GM19463 (cell line): ENCODE results near the gene TOR4A.

Experiments
- ATAC-seq: cut with Tn5 transposase; IDR thresholded peaks from one replicate; pipeline ENCODE4 v1.9.1; 2021; ENCODE audit warnings: mild to moderate bottlenecking, moderate library complexity; ENCODE audit not compliant: unreplicated experiment

TOR4A gene

DNA sequence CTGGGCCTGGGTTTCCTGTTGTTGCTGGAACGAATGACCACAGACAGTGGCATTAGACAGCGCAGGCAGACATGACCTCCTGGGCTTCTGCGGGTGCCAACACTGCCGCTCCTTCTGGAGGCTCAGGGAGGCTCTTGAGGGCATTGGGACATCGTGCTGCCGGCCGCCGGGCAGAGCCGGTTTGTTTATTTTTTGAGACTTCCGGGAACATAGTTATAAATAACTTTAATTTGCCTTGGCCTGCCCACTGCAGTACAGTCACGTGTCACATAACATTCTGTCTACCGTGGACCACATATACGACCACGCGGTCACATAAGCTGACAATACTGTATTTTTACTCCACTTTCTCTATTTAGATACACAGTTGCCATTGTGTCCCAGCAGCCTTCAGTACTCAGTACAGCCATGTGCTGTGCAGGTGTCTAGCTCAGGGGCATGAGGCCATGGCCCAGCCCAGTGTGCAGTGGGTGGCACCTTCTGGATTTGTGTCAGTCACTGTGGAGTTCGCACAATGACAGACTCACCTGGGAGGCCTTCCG, 8.2 kb upstream of the TOR4A start:
- ATAC-seq, result no peak

DNA sequence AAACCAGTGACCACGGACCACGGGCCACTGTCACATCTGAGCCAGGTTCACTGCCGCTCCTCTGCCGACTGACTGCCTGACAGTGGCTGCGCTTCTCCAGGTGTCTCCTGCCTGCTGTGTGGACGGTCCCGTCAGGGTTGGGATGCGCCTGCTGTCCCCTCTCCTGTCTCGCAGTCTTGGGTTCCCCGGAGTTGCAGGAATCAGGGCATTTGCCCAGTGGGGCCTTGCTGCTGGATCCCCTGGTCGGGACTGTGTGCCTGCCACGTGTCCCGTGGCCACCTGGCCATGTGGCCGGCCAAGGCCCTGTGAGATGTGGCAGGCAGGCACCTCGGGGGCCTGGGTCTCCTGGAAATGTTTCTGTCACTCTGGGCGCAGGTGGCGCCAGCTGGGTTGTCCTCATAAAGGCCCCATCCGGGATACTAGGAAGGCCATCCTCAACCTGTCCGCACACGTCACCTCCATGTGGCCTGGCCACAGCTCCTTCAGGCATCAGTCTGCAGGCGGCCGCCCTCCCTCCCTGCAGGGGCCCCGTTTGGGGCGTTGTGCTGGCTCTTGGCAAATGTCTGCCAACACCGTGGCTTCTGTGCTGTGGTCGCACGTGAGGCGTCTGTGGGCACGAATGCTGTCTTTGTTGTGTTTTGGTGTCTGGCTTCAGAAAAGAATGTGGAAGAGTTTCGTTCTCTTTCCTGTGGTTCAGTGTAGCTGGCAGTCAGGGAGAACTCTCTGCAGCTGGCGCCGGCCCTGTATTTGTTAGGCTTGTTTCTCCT, 6.4 kb upstream of the TOR4A start:
- ATAC-seq, result no peak

DNA sequence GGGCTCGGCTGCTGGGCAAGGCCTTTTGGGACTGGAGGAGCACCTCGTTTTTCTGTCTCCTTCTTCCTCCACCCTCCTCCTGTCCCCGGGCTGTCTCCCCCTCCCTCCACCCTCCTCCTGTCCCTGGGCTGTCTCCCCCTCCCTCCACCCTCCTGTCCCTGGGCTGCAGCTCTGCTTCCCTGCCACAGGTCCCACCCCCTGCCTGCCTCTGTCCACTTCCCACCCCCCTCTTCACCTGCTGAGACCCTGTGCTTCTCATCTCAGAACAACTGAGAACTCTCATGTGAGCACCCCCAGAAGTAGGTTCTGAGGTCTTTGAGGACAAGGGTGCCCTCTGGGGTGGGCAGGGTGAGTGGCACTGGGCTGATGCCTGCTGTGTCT, 5.8 kb upstream of the TOR4A start:
- no peak for ATAC-seq

DNA sequence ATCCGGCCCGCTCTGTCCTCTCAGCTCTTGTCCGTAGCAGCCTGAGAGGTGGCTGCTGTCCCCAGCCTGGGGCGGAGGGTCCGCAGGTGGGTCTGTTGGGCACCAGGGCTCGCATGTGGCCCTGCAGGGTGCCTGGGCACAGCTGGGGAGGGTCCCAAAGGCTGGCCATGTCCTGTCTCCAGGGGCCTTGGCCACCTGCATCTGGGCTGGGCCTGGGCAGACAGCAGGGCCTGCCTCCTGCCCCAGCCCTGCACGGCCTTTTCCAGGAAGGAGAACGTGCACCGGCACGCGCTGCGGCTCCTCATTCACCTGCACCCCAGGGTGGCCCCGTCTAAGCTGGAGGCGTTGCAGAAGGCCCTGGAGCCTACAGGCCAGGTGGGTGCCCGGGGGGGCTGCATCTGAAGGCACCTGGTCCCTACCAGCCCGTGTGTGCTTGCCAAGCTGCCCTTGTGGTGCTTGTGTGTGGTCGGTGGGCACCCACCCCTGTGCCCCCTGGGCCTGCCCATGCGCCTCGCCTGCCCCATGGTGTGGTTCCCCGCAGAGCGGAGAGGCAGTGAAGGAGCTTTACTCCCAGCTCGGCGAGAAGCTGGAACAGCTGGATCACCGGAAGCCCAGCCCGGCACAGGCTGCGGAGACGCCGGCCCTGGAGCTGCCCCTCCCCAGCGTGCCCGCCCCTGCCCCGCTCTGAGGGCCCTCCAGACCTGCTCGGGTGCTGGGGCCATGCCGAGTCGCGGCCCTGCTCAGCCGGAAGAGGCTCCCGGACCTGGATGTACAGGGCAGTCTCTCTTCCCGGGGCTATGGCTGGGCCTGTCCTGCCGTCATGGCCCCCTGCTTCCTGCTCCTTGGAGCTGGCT, 5.1 kb upstream of the TOR4A start:
- ATAC-seq, result no peak

DNA sequence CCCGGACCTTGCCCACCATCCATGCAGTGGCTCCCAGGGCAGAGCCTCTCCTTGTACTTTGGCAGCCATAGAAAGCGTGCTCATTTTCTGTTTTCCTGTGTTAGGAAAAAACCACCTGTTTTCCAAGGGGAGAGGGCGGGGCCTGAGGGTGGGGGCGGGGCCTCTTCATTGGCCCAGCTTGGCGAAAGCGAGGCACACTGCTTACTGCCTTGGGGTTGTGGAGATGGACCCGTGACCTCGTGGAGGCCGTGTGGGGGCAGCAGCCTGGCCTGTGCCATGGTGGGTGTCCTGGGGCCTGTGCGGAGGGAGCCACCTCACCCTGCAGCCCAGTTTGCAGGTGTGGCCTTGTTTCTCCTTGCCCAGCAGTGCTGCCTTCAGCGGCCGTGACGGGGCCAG, 4.4 kb upstream of the TOR4A start:
- no peak for ATAC-seq

DNA sequence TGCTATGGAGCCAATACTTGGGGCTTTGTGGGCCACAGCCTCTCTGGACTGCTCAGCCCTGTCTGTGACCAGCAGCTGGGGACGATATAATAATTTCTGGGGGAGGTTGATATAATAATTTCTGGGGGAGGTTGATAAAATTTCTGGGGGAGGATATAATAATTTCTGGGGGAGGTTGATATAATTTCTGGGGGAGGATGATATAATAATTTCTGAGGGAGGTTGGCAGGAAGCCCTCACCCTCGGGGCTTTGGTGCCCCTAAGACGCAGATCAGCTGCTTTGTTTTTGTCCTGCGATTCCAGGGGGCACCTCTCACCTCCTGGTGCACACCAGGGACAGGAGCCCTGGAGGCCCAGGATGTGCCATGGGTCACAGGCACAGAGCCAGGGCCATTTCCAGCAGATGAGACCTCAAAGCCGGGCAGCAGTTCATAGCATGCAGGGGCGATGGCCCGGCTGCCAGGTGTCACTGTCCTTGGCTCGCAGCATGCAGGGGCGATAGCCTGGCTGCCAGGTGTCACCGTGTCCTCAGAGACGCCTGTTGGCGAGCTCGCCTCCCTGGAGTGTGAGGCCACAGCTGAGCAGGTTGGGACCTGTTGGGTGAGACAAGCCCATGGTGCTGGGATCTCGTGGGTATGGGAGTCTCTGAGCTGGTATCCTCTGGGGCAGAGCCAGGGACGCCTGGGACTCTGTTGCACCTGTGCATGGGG, 3.8 kb upstream of the TOR4A start:
- ATAC-seq, result no peak

DNA sequence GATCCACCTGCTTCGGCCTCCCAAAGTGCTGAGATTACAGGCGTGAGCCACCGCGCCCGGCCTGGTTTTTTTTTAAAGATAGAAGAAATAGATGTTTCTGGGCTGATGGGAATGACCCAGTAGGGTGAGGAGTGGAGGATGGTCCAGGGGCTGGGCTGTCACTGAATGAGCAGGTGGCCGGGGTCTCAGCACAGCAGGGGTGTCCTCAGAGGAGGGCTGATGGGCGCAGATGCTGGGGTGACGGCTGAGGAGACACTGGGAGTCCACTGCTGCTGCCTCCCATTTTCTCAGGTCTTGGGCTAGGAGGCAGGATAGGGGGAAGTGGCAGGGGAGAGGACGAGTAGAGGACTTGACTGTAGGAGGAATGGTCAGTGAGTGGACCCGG, 2.3 kb upstream of the TOR4A start:
- no peak for ATAC-seq

DNA sequence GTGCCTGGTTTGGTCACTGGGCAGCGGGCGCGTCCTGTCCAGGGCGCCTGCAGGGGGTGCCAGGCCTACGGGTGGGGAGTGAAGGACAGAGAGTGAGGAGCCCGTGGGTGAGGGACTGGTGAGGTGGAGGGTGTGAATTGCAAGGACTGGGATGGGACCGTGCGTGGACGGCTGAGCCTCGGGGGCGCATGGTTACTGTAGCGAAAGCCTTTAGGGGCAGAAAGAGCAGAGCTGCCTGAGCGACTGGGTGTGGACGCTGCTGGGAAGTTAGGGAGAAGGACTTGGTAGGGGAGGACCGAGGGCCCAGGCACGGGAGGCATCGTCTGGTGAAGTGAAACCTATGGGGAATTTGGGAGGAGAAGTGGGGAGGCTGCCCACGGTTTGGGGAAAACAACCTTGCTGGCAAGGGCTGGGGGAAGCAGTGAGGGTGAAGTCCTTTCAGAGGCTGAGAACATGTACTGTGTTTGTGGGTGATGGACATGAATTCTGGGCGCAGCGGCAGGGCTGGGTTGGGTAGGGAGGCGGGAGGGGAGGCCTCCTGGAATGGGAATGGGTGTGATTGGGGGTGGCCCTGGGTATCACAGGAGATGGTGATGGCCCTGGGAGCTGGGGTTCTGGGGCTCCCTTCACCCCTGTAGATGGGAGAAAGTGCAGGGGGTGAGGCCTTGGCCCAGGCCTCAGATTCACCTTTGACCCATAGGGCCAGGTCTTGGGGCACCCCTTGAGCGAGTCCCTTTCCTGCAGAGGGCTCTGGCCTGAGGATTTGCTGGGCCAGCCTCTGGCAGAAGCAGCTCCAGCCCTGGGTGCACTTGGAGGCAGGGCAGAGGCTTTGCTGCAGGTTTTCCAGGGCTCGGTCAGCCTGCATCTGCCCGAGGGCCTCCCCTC, 1.7 kb upstream of the TOR4A start:
- ATAC-seq, result no peak

DNA sequence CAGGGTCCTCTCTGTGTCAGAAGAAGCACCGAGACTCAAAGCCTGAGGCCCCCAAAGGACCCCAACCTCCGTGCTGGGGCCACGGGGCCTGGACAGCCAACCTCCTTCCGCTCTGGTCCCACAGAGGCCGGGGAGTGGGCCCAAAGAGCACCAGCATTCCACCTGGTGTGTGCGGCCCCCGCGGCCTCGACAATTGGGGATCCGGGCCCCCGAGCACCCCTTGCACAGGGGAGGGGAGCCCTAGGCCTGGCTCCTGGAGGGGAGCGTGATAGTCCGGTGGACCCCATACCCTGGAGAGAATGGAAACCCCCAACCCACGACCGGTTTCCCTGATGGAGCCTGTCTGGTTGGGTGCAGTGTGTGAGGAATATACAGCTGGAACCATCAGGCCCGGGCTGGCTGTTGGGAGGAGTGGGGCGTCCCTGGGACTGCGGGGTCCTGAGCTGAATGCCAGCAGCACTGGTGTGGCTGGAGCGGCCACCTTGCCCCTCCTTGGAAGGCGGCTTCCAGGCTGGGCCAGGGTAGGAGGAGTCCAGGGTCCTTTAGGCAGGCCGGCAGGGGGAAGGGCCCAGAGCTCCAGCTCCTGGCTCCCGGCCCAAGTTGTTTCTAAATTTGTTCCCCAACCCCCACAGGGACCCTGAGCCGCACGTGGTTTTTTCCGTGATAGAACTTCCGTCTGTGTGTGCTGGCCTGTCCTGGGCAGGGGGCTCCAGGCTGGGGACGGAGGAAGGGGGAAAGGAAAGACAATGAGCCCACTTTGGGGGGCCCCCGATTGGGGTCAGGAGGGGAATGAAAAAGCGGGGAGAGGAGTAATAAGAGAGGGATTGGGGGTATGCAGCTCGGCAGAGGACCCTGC, 825 bp upstream of the TOR4A start:
- no peak for ATAC-seq

DNA sequence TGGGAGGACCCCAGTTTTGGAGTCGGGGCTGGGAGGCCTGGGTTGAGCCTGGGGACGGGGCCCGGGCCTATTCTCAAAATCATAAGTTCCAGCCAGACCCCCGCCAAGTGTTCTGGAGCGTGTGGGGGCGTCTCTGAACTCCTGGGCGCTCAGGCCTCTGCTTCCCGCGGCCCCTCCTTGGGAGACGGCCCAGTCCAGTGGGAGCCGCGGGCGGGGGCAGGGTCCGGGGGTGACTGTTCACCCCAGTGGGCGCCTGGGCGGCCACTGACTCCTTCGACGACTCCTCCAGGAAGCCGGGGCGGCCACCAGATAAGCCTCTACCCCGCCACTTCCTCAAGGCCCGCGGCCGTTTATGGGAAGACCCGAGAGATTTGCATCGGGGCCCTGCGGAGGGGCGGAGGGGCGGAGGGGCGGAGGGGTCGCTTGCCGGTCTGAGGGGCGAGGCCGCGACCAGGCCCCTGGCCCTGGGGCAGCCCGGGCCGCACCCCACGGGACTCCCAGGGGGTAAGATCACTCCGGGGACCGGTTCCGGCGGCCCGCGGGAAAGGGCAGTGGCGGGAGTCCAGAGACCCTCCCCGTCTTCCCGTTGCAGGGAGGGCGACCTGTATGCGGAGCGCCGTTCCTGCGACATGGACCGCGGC, 655 bp downstream of the TOR4A start:
- ATAC-seq, result no peak

DNA sequence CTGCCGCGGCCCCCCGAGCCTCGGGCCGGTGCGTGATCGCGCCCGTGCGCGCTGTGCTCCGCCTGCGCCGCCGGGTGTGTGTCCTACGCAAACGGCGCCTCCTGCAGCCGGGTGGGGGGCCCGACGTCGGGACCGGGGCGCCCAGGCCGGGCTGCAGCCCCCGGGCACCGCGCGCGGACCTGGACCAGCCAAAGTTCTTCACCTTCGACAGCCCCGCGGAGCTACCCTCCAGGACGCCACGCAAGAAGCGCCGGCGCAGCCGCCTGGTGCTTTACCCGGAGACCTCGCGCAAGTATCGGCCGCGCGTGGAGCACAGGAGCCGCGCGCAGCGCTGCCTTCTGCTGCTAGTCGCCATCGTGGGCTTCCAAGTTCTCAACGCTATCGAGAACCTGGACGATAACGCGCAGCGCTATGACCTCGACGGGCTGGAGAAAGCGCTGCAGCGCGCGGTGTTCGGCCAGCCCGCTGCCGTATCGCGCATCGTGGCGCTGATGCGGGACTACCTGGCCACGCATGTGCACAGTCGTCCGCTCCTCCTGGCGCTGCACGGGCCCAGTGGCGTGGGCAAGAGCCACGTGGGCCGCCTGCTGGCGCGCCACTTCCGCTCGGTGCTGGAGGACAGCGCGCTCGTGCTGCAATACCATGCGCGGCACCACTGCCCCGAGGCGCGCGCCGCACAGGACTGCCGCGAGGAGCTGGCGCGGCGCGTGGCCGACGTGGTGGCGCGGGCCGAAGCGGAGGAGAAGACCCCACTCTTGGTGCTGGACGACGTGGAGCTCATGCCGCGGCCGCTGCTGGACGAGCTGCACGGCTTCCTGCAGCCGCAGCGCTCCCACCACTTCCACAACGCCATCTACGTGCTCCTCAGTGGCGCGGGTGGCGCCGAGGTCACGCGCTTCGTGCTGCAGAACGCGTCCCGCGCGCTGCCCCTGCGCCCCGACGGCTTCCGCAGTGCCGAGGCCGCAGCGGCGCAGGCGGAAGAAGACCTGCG, 1.5 kb downstream of the TOR4A start:
- no peak for ATAC-seq

DNA sequence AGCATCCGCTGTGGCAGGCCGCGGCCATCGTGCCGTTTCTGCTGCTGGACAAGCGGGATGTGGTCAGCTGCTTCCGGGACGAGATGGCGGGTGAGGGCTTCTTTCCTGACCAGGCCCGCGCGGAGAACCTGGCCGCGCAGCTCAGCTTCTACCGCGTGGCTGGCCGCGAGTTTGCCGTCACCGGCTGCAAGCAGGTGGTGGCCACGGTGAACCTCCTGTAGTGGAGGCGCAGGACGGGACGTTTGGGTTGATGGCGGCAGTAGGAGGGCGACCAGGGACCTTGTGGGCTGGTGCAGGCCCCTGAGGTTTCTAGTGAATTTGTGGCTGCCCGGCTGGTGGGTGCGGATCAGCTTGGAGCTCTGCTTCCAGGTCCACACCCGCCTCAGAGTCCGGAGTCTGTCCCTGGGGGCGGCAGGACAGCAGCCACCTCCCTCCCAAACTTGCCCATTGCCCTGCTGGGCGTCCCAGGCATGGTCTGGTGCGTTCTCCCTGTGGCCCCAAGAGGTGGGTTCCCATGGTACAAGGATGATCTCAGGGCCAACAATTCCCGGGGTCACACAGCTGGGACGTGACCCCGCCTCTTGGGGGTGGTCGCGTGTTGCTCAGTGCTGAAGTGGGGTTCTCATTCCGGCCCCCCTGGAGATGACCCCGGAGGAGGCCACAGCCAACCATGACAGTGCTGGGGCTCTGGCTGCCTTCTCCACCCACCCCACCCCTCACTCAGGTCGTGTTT, 2.4 kb downstream of the TOR4A start:
- ATAC-seq, result no peak

DNA sequence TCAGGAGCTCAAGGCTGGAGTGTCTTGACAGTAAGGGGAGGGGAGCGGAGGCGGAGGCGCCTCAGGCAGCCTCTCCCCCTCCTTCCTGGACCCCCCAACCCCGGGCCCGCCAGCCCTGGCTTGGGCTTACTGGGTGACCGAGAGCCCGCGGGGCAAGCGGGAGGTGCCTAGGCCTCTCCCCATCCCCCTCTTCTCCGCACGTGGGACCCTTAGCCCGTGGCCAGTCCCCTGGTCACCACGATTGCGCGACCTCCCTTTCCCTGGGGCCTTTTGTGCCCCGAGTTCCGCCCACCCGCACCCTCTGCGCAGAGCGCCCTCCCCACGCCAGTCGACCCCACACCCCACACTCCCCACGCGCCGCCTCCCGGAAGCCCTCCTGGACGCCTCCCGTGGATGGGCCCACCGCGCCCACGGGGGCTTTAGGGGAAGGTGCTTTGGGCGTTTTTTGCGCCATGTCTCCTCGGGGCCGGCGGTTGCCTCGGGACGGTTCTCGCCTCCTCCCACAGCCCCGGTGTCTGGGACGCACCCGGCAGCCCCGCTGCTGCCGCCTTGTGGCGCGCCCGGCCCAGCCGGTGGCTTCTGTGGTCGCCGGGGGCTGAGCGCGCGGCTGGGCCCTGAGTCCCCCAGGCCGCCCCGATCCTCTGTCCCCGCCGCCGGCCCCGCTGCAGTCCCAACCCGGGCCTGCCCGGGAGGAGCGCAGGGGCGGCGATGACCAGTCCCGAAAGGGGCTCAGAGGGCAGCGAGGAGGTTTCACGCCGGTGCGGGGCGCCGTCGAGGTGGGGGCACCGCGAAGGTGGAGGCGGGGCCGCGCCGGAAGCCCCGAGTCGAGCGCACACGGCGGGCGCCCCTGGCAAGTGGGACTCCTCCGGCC, 3.2 kb downstream of the TOR4A start:
- ATAC-seq, result no peak

DNA sequence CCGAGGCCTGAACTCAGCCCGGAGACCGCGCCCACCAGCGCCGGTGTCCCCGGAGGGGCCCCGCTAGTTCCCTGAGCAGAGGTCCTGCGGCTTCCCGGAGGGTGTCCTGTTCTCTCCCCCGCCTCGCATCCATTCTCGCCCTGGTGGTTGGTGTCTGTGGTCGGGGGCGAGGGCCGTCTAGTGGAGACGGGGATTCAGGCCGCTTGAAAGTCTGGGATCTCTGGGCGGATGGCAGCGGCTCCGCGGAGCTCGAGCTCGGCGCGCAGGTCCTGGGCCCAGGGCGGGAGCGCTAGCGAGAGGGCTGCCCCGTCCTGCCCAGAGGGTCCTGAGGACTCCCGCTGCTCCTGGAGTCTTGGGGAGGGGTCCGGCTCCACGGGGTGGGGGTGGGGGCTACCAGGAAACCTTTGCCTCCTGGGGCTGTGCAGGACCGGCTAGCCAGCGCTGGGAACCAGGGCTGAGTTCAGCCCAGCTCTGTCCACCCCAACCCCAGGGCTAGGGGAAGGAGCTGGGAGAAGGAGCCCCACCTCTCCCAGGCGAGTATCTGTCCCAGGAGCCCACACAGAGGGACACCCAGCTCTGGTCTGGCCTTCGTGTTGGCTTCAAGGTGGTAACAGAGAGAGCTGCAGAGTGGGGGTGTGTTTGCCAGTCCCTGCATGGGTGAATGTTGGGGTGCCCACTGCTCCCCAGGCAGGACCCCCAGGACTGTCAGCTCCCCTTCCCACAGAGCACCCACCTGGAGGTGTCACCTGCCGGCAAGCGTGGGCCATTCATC, 4.0 kb downstream of the TOR4A start:
- no peak for ATAC-seq

DNA sequence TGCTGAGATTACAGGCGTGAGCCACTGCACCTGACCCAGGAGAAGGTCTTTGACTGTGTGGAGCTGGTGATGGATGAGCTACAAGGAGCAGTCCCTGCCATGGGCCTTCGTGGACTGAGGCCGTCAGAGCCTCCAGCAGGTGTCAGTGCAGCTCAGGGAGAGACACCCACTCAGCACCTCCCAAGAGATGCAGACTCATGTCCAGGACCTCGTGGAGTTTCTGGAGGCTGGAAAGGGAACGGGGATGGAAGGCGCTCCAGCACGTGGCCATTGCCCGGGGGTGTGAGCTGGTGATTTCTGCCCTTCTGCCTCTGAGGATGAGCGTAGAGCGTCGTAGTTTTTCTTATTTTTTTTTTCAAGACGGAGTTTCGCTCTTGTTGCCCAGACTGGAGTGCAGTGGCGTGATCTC, 9.5 kb downstream of the TOR4A start:
- no peak for ATAC-seq

DNA sequence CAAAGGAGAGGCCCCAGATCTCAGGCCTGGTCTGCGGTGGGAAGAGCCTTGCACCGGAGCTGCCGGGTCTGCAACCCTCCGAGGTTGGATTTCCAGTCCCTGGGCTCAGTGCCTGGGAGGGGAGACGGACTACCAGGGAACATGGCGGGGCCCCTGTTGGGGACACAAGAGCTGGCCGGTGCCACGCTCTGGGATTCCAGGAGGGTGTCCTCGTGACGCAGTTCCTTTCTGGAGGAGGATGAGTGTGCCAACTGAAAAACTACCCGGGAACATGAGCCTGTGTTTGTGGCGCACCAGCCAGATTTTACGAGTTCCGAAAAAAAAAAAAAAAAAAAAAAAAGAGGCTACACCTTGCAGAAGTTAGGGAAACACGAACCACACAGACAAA, 15.6 kb downstream of the TOR4A start:
- no peak for ATAC-seq
